H1 (cell line): ENCODE results near the gene KCNA2. TPM values are rescaled to one million over a fixed set of nuclear protein-coding genes. Genes with fewer than 3 reads are reported as not detected.

Experiments
- CHD7 ChIP-seq: fragments of 300-600 bp; sonication (generic); IDR thresholded peaks from 2 replicates; pipeline ENCODE4 v1.7.1; 2012; ENCODE audit warnings: low read length, moderate library complexity, mild to moderate bottlenecking, inconsistent platforms; ENCODE audit not compliant: insufficient replicate concordance
- NRF1 ChIP-seq: IDR thresholded peaks from 2 replicates; pipeline ENCODE4 v1.6.1; 2011; ENCODE audit warnings: mild to moderate bottlenecking, low read depth, low read length, improper control_type of control experiment
- polyA plus RNA-seq, 7 experiments: library from polyadenylated mRNA; depleted of rRNA in 3 of 7; stranded (reverse) in 5 of 7; unstranded in 2 of 7; fragments of >200 nt in 5 of 7; fragments of 200-250 nt in 2 of 7; gene quantifications; 1 replicate in 5 of 7; 2 replicates in 1 of 7; 4 replicates in 1 of 7; pipeline versions ENCODE4 v1.2.1 to v1.2.3, GENCODE V29; 2011 to 2013; ENCODE audit warnings: missing spikeins in 2 of 7, mixed read lengths in 2 of 7
- total RNA-seq: library from RNA; stranded (reverse); fragmentation: NEBNext Ultra II Directional; extraction: Animal tissue kit (Norgen Biotek cat#: 25700); gene quantifications from 2 replicates; pipeline ENCODE4 v1.2.1, GENCODE V29; 2021

The KCNA2 gene
- total and polyA plus RNA-seq, 2 of the 8 experiments (the other 6 are each of a cell fraction or from before 2014, with no cell fraction given), result 0.26 to 0.78 TPM

- no peak for TF ChIP-seq CHD7
- no peak for TF ChIP-seq NRF1
These were observed 11.0 kb upstream of the KCNA2 start (continued) for GRCh38 chr1:110617116-110617515.
